Activated T-helper 17 cell treated with anti-CD3 and anti-CD28 coated beads, Interleukin-2, amount 50 U/mL, for 72 hours (primary cell): ENCODE results near the gene AMY1C. TPM values are rescaled to one million over a fixed set of nuclear protein-coding genes. Genes with fewer than 3 reads are reported as not detected.
"Not testable (repeated sequence)": the region's sequence is repeated elsewhere in the genome, so short reads cannot be mapped to it uniquely, and the experiment has no call there.

ENCODE experiments used
- ATAC-seq: fragments of 150-1000 bp; cut with Tn5 transposase; replicated peaks from 2 replicates; pipeline ENCODE4 v1.10.0; 2021; ENCODE audit warnings: mild to moderate bottlenecking, moderate library complexity
- H3K27ac Mint-ChIP-seq: one replicate; pipeline ENCODE4 v1.8.0; 2022; ENCODE audit warnings: mixed read lengths
- H3K27me3 Mint-ChIP-seq: one replicate; pipeline ENCODE4 v1.8.0; 2022; ENCODE audit warnings: mixed read lengths
- H3K36me3 Mint-ChIP-seq: one replicate; pipeline ENCODE4 v1.8.0; 2022; ENCODE audit warnings: low read depth, mild to moderate bottlenecking, mixed read lengths
- H3K4me1 Mint-ChIP-seq: one replicate; pipeline ENCODE4 v1.8.0; 2022; ENCODE audit warnings: mixed read lengths
- H3K4me3 Mint-ChIP-seq: one replicate; pipeline ENCODE4 v1.8.0; 2022; ENCODE audit warnings: mild to moderate bottlenecking, mixed read lengths
- H3K9me3 Mint-ChIP-seq: one replicate; pipeline ENCODE4 v1.8.0; 2022; ENCODE audit warnings: mixed read lengths
- total RNA-seq, 2 donors: library from RNA; stranded (reverse); gene quantifications; one replicate each; pipeline ENCODE4 v1.2.3, GENCODE V29; 2022

The AMY1C gene
- not detected for total RNA-seq

- not testable (repeated sequence) for H3K4me1 Mint-ChIP-seq, H3K4me3 Mint-ChIP-seq, ATAC-seq, H3K9me3 Mint-ChIP-seq, H3K27ac Mint-ChIP-seq, H3K27me3 Mint-ChIP-seq, H3K36me3 Mint-ChIP-seq
These were observed at the start of gene AMY1C for GRCh38 chr1:103749598-103749997. Gene AMY1C, plus strand, starts transcription at chr1:103749898. Its CDS starts 572 bp downstream, at chr1:103750470.

GRCh38 chr1:103700669-103701068 is 49.0 kb upstream of the AMY1C start:
- not testable (repeated sequence) for H3K4me3 Mint-ChIP-seq, ATAC-seq, H3K9me3 Mint-ChIP-seq, H3K4me1 Mint-ChIP-seq, H3K27me3 Mint-ChIP-seq, H3K27ac Mint-ChIP-seq, H3K36me3 Mint-ChIP-seq

GRCh38 chr1:103701256-103701655 is 48.4 kb upstream of the AMY1C start:
- H3K36me3 Mint-ChIP-seq, H3K9me3 Mint-ChIP-seq, H3K27ac Mint-ChIP-seq, ATAC-seq, H3K4me1 Mint-ChIP-seq, H3K4me3 Mint-ChIP-seq, H3K27me3 Mint-ChIP-seq: not testable (repeated sequence)

- not testable (repeated sequence) for H3K27me3 Mint-ChIP-seq, H3K27ac Mint-ChIP-seq, H3K4me1 Mint-ChIP-seq, H3K36me3 Mint-ChIP-seq, ATAC-seq, H3K9me3 Mint-ChIP-seq, H3K4me3 Mint-ChIP-seq
These were observed 42.0 kb upstream of the AMY1C start for GRCh38 chr1:103707670-103708069.

GRCh38 chr1:103710381-103710780 is 39.3 kb upstream of the AMY1C start:
- H3K27ac Mint-ChIP-seq, result not testable (repeated sequence)

GRCh38 chr1:103717404-103717803 is 32.3 kb upstream of the AMY1C start:
- H3K36me3 Mint-ChIP-seq, H3K27ac Mint-ChIP-seq, H3K27me3 Mint-ChIP-seq, H3K4me3 Mint-ChIP-seq, H3K9me3 Mint-ChIP-seq, ATAC-seq, H3K4me1 Mint-ChIP-seq: not testable (repeated sequence)

More at GRCh38 chr1:103710381-103710780, 39.3 kb upstream of the AMY1C start:
- H3K9me3 Mint-ChIP-seq, ATAC-seq, H3K36me3 Mint-ChIP-seq, H3K4me1 Mint-ChIP-seq, H3K27me3 Mint-ChIP-seq, H3K4me3 Mint-ChIP-seq: not testable (repeated sequence)

- H3K27ac Mint-ChIP-seq, H3K4me3 Mint-ChIP-seq, H3K36me3 Mint-ChIP-seq, H3K27me3 Mint-ChIP-seq, H3K4me1 Mint-ChIP-seq, ATAC-seq, H3K9me3 Mint-ChIP-seq: not testable (repeated sequence)
These were observed 28.2 kb upstream of the AMY1C start for GRCh38 chr1:103721473-103721872.

- not testable (repeated sequence) for H3K27ac Mint-ChIP-seq, H3K27me3 Mint-ChIP-seq, H3K4me1 Mint-ChIP-seq, H3K4me3 Mint-ChIP-seq, ATAC-seq, H3K36me3 Mint-ChIP-seq, H3K9me3 Mint-ChIP-seq
These were observed 14.4 kb upstream of the AMY1C start for GRCh38 chr1:103735334-103735733.

- H3K27me3 Mint-ChIP-seq, ATAC-seq, H3K36me3 Mint-ChIP-seq, H3K9me3 Mint-ChIP-seq, H3K4me1 Mint-ChIP-seq, H3K4me3 Mint-ChIP-seq, H3K27ac Mint-ChIP-seq: not testable (repeated sequence)
These were observed 11.7 kb upstream of the AMY1C start for GRCh38 chr1:103738031-103738430.

- H3K4me3 Mint-ChIP-seq, H3K9me3 Mint-ChIP-seq, H3K27me3 Mint-ChIP-seq, H3K27ac Mint-ChIP-seq, H3K36me3 Mint-ChIP-seq, H3K4me1 Mint-ChIP-seq, ATAC-seq: not testable (repeated sequence)
These were observed 5.2 kb upstream of the AMY1C start for GRCh38 chr1:103744449-103744848.

GRCh38 chr1:103745040-103745439 is 4.7 kb upstream of the AMY1C start:
- H3K36me3 Mint-ChIP-seq, H3K4me3 Mint-ChIP-seq, H3K27ac Mint-ChIP-seq, H3K4me1 Mint-ChIP-seq, H3K27me3 Mint-ChIP-seq, H3K9me3 Mint-ChIP-seq, ATAC-seq: not testable (repeated sequence)

GRCh38 chr1:103748273-103748672 is 1.4 kb upstream of the AMY1C start:
- not testable (repeated sequence) for H3K9me3 Mint-ChIP-seq, ATAC-seq, H3K4me1 Mint-ChIP-seq, H3K27ac Mint-ChIP-seq, H3K36me3 Mint-ChIP-seq, H3K4me3 Mint-ChIP-seq, H3K27me3 Mint-ChIP-seq

- Mint-ChIP-seq H3K4me1 (no peaks in the 10 kb centered on the region), H3K9me3 (peaks cover 5% of the 10 kb centered on the region), H3K27ac (no peak overlapping the region), H3K27me3 (no peaks in the 10 kb centered on the region), H3K36me3 (no peaks in the 10 kb centered on the region), H3K4me3 (no peak overlapping the region)
- no peak for ATAC-seq
These were observed 12.2 kb downstream of the AMY1C start for GRCh38 chr1:103761896-103762295.

GRCh38 chr1:103779932-103780331 is 30.2 kb downstream of the AMY1C start:
- Mint-ChIP-seq H3K4me3 (no peak overlapping the region), H3K27me3 (no peaks in the 10 kb centered on the region), H3K36me3 (no peaks in the 10 kb centered on the region), H3K9me3 (peaks cover 10% of the 10 kb centered on the region), H3K4me1 (no peaks in the 10 kb centered on the region), H3K27ac (no peak overlapping the region)
- ATAC-seq, result no peak

GRCh38 chr1:103783944-103784377 is 34.3 kb downstream of the AMY1C start:
- Mint-ChIP-seq H3K27me3 (no peaks in the 10 kb centered on the region), H3K36me3 (no peaks in the 10 kb centered on the region), H3K9me3 (peaks cover 7% of the 10 kb centered on the region), H3K27ac (no peak overlapping the region), H3K4me1 (no peaks in the 10 kb centered on the region), H3K4me3 (no peak overlapping the region)
- ATAC-seq, result no peak

GRCh38 chr1:103788377-103788776 is 38.7 kb downstream of the AMY1C start:
- no peak for ATAC-seq
- H3K4me3 Mint-ChIP-seq, result no peak overlapping the region
- H3K27ac Mint-ChIP-seq, result no peak overlapping the region

More at GRCh38 chr1:103788377-103788776, 38.7 kb downstream of the AMY1C start:
- H3K36me3 Mint-ChIP-seq, result no peaks in the 10 kb centered on the region
- no peaks in the 10 kb centered on the region for H3K4me1 Mint-ChIP-seq
- no peaks in the 10 kb centered on the region for H3K27me3 Mint-ChIP-seq
- peaks cover 10% of the 10 kb centered on the region for H3K9me3 Mint-ChIP-seq
